Germinal center (tissue), 1 donor: Measurements from ENCODE around the gene SLF2.

Source experiments
- DNase-seq: peaks from one replicate; pipeline ENCODE4 v3.0.0; 2012; ENCODE audit warnings: mixed read lengths, low spot score

SLF2 gene

DNA sequence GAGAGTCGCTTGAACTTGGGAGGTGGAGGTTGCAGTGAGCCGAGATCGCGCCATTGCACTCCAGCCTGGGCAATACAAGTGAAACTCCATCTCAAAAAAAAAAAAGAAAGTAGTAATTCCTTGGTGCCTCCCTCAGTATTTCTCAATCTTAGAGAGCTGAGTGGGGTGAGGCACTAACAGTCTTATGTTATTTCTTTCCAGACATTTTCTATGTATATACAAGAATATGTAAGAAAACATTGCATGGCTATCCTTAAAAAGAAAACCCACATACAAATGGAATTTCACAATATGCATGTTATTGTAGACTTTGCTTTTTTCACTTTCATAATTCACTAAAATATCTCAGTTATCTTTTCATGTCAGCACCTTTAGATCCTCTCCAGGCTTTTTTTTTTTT, 13.6 kb upstream of the SLF2 start:
- no peak for DNase-seq

DNA sequence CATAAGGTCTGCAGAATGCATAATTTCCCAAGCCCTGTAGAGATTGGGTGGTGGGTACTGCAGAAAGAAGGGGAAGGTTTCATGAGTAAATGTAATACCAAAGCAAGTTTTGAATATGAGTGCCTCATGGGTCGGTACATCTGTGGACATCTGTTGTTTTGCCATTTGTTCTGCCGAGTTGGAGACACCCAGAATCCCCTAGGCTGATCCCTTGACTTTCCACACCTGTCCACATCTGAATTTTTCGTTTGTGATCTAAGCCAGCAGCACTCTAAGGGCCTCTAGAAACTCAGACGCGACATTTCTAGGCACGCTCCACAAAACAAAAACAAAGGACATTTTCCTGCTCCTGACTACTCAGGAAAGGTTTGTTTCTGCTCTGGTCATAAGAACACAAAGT, 11.7 kb upstream of the SLF2 start:
- no peak for DNase-seq

DNA sequence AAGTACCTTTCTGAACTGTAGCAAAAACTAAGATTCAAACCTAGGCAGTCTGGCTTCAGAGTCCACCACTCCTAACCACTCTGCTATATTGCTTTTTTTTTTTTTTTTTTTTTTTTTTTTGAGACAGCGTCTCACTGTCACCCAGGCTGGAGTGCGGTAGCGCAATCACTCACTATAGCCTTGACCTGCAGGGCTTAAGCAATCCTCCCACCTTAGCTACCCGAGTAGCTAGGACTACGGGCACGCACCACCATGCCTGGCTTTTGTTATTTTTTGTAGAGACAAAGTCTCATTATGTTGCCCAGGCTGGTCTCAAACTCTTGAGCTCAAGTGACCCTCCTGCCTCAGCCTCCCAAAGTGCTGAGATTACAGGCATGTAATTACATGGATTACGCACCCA, 10.1 kb upstream of the SLF2 start:
- DNase-seq, result no peak

DNA sequence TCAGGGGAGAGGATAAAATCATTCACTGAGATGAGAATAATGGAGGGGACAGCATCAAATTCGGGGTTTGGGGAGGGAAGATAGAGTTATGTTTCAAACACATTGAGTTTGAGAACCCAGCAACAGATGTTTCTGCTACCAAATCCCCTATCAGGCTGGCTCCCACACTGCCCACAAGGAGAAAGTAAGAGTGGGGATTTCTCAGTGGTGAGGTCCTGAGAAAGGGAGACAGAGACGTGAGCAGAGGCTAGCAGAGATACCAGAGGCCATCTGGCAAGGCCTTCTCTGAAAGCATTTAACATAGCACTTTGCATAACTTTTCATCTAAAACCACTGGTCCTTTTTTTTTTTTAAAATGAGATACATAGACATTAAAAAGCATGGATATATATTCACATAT, 7.8 kb upstream of the SLF2 start:
- no peak for DNase-seq

DNA sequence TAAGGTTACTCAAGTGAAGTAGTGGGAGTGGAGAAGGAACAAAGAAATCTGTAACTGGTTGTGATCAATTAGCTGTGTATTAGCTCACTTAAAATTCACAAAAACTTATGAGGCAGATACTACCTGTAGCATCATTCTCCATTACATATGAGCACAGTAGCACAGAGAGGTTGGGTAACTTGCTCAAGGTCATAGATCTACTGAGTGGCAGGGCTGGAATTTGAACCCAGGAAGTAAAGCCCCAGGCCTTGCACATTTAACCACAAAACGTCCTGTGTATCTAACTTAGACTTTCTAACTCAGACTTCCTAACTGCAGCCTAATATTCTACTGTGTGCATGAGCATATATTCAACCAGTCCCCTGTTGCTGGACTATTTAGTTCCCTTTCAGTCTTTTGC, 5.6 kb upstream of the SLF2 start:
- DNase-seq, result no peak

DNA sequence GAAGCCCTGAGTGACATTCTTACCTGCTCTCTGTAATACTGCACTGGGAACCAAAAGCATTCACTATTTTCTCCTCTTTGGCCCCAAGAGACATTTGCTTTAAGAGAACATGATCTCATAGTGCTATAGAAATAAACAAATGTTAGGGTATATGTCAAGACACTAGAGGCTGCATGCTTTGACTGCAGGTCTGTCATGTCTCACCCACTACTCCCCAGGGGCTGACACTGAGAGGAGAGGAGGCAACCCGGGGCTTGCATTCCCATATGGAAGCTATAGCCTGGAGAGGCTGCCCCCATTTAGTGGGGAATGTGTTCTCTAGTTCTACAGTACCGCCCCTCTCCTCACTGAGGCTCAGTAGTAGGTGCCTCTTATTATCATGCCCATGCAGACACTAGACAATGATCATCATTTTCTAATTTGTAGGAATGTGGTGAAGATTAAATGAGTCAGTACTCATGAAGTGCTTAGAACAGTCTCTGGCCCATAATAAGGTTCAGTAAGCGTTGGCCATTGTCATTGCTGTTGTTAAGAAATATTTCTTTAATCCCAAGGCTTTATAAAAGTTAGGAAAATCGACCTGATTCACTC, 4.9 kb upstream of the SLF2 start:
- no peak for DNase-seq

DNA sequence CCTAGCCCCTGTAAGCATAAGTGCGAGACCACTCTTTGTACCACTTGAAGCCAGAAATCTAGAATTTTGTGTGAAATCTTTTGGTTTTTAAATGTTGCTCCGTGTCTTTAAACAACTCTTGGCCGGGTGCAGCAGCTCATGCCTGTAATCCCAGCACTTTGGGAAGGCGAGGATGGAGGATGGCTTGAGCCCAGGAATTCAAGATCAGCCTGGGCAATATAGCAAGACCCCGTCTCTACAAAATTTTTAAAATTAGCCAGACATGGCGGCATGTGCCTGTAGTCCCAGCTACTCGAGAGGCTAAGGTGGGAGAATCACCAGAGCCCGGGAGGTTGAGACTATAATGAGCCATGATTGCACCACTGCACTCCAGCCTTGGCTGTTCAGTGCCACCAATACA, 4.4 kb upstream of the SLF2 start:
- no peak for DNase-seq

DNA sequence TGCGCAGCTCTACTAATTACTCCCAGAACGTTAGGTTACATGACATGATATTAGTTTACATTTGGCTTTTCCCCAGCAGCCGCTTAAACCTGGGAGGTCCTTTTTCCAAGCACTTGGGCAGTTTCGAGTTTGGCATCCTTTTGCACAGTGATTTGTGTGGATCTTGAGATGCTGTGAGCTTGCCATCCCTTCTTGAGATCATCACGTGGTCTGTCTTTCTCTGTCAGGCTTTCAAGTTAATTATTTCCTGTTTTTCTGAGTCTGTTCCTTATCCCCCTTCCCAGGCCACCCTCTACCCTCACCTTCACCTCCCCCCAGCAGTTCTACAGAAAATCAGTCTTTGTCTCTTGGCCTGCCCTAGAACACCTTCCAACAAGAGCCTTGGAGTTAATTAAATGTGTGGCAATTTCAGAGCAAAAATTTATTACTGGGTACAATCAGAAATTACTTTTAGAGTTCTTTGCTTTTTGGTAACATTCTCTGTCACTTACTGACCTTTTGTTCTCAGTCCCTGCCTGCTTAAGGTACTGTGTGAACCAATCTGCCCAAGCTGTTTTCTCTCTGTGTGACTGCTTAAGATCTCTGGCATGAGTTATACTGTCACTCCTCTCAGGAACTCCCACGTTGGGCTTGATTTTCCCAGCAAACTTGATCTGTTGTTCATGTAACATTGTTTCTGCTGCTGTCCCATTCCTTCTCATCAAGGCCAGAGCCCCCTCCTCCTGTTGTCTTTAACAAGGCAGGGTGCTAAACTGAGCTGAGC, 3.1 kb upstream of the SLF2 start:
- DNase-seq, result no peak

DNA sequence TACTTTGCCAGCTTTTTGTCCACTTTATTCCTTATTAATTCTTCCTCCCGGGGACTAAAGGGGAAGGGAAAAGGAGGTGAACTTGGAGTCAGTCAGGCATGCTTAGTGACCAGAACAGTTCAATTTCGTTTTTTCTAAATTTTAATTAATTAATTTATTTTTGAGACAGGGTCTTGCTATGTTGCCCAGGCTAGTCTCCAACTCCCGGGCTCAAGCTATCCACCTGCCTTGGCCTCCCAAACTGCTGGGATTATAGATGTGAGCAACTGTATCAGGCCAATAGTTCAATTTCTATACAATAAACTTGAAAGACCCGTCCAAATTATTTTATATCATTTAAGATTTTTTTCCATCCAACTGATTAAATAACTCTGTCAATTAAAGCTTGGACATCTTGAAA, 1.3 kb upstream of the SLF2 start:
- no peak for DNase-seq

DNA sequence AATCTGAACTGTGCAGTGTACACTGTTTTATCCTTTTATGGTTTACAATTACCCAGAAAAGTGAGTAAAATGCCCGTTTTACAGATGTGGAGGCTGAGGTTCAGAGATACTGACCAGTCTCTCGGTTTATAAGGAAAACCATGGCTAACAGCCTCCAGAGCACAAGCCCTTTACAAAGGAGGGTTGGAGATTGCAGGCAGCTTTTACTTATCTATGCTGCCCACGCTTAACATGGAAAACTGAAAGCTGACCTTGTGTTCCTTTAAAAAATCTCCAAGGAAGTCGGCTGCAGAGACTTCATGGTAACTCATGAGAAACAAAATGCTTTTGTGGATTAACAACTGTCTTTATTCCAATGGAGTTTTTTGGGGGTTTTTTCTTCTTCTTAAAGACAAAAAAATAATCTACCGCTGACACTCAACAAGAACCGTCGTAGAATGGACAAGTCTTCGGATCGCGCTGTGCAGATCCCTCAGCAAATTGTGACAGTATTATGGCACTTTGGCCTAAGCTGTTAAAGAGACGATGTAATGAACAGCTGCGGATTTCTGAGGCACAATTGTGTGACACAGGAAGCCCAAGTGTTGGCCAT, 654 bp upstream of the SLF2 start:
- DNase-seq, result no peak

DNA sequence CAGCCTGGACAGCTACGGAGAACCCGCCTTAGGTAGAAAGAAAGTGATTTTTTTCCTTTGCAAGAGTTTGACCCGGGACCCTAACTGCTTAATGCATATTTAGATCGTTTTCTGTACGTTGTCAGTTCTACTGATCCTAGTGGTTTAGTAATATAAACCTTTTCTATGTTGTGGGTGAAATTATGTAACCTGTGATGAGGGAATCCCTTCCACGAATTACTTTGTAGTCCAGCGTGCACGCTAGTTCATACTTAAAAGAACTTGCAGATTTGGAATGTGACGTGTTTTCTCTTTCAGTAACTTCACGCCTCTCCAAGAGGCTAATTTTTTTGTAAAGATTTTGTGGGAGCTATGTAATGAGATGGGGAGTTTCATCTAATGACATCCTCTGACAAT, 705 bp downstream of the SLF2 start:
- no peak for DNase-seq

DNA sequence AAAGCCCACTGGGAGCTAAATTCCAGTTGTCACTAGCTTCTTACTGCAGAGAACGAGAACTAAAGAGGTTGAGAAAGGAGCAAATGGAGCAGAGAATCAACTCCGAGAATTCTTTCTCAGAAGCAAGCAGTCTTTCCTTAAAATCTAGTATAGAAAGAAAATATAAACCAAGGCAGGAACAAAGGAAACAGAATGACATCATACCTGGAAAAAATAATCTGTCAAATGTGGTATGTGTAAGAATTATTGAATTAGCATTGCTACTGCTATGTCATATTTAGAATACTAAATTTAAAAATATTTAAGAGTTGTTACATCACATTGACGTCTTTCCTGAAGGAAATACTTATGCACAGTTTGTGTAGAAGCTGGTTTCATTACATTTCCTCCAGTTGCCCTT, 4.3 kb downstream of the SLF2 start:
- DNase-seq, result no peak

DNA sequence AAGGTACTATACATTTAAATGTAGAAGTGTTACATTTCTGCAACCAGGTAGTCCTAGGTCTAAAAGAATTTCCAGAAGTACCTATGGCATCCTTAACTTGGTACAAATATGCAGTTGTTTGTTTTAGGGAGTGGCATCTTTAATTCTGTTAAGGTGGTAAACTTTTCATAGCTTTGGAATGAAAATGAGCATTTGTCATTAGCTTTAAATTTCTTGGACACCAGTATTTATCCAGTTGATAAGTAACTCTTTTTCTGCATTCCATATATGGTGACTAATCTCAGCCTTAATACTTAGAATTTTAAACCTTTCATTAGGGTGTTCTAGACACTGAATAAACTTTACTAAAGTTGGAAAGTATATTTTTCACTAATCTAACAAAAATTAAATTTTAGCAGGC, 10.8 kb downstream of the SLF2 start:
- DNase-seq, result no peak

DNA sequence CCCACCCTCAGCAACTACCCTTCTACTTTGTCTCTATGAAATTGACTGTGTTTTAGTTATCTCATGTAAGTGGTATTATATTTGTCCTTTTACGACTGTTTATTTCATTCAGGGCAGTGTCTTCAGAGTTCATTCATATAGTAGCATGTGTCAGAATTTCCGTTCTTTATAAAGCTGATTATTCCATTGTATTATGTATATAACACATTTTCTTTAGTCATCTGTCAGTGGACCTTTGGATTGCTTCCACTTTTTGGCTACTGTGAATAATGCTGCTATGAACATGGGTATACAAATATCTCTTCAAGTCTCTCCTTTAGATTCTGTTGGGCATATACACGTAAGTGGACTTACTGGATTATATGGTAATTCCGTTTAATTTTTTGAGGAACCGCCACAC, 14.5 kb downstream of the SLF2 start:
- no peak for DNase-seq

DNA sequence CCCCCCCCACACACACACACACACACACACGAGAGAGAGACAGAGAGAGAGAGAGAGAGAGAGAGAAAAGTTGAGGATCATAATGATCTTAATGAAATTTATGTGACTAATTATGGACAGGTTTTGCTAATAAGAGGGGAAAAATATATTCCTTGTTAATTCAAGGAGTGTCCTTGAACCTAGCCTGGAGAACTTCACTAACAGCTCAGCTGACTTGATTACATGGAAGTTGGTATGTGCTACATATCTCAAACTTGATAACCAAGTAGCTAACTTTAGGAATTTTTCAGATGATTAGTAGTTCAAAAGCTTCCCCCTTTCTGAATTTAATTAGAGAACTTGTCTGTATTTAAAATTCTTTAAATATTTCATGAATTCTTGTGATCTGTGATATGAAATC, 15.3 kb downstream of the SLF2 start:
- no peak for DNase-seq

DNA sequence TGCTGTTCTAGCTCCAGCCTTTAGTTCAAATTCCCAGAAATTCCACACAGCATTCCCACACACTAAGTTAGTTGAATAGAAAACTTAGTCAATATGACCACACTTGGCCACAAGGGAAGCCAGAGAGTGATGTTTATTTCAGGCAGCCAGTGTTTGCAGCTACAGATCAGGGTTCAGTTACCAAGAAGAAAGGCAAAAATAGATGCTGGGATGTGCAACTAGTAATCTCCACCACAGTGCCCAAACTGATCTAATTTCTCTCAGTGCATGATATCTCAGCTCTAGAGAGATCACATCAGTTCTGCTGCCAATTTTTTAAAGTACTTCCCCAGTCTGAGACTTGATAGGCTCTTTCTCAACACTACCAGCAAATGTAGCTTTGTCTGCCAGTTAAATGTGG, 17.6 kb downstream of the SLF2 start:
- no peak for DNase-seq

DNA sequence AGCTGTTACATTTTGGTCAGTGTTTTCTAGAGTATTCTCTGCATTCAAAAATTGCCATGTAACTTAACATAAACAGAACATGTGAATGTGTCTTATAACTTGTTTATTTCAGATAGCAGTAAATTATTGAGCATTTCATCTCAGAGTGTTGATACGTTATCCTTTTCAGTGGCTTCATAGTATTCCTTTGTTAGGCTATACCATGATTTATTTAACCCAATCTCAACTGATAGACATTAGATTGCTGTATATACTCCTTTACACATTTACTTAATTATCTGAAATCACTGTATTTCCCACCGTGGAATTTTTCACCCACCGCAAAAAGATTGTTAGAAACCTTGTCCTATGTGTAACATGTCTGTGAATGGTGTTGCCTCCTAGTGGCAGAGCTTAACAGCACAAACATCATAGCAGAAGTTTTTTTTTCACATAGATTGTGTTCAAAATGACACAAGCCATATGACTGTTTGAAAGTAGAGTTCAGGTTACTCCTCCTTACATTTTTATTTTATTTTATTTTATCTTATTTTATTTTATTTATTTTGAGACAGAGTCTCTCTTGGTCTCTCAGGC, 21.4 kb downstream of the SLF2 start:
- DNase-seq, result no peak

DNA sequence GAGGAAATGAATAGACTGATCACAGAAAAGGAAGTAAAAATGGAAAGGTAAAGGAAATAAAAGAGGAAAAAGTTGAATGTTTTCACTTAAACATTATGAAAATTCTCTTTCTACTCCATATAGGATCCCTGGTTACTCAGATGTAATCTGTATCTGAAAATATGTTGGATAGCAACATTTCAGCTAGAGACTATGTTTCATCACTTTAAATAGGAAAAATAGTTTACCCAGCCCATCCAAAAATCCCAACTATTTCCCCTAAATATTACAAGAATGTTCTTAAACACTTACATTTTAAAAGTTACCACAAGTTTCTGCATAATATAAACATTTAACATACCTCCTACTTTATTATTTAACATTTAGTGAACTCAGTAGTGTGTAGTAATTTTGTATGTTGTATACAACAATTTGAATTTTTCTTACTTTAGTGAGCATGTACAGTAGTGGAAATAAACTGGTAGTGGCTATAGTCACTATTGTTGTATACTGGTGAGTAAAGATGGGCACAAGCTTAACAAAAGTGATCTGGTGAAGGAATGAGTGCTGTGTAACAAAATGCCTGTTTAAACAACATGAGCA, 27.1 kb downstream of the SLF2 start:
- no peak for DNase-seq

DNA sequence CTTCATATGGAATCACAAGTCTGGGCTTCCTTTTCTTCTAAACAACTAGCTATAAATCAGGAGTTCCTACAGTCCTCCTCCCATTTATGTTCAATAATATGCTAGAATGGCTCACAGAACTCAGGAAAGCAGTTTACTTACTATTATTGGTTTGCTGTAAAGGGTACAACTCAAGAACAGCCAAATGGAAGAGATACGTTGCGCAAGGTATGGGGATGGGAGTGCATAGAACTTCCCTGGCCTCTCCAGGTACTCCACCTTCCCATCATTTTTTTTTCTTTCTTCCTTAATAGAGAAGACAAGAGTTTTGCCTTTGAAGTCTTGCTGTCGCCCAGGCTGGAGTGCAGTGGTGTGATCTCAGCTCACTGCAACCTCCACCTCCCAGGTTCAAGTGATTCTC, 29.5 kb downstream of the SLF2 start:
- DNase-seq, result no peak

DNA sequence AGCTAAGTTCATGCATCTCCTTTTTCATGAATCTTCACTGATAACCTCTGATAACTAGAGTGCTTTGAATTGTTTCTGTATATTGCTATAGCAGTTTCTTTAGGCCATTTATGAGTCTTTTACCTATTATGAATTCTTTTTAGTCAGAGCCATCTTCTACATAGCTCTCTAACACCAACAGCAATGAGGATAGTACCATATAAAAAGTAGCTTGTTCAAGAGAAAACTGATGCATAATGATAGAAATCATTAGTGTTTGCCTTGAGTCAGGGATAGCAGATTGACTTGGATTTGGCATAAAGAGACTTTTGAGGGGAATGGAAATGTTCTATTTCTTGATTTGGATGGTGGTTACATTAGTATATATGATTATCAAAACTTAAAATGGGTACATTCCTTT, 30.7 kb downstream of the SLF2 start:
- no peak for DNase-seq

DNA sequence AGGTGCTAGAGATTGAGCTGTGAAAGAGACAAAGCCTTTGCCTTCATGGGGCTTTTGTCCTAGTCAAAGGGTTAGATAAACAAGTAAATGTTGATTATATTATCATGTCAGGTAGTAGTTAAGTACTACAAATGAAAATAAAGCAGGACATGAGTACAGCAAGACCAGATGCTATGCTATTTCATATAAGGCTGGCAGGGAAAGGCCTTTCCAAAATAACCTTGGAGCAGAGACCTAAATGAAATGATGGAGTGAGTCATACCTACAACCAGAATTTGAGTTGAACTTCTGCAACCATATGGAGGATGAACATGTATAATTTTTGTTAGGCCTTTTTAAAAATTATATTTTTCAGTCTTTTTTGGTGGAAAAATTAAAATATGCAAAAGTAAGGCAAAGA, 33.0 kb downstream of the SLF2 start:
- no peak for DNase-seq

DNA sequence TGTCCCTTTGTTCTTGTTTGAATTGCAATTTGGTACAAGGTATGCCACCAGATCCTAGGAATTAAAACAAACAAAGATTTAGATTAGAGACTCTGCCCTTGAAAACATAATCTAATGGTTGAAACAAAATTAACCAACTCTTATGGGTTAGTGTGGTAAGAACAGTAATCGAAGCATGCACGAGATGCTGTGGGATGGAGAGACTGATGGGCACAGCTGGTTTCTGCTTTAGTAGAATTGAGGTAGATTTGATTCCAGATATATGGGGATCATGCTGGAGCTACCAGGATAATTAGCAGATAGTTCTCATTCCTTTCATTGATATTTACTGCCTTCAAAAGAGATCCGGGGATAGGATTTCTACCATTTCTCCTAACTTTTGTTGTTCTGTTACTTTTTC, 36.2 kb downstream of the SLF2 start:
- no peak for DNase-seq

DNA sequence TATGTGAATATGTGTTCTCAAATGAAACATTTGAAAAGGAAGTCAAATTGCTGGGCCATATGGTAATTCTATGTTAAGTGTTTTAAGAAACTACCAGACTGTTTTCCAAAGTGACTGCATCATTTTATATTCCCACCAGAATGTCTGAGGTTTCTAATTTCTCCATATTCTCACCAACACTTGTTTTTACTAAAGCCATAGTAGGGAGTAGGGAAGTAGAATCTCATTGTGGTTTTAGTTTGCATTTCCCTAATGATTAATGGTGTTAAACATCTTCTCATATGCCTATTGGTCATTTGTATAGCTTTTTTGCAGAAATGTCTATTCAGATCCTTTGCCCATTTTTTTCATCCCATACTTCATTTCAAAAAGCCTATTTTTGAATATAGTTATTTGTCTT, 47.5 kb downstream of the SLF2 start:
- DNase-seq, result no peak
